Heart right ventricle (tissue), 16 donors: ENCODE data around the gene PACS2. TPM values are rescaled to one million over a fixed set of nuclear protein-coding genes. Genes with fewer than 3 reads are reported as not detected.

Source experiments
- ATAC-seq, 8 donors: fragments of 200-7000 bp; cut with Tn5 transposase; one replicate each; pipeline ENCODE4 v1.9.1; 2020; ENCODE audit warnings: mild to moderate bottlenecking in 8 of 8, moderate library complexity in 8 of 8, moderate number of reproducible peaks in 1 of 8
- DNase-seq, 2 donors: peaks; one replicate each; pipeline ENCODE4 v3.0.0-alpha.2; 2020
- H3K27ac ChIP-seq, 10 donors: fragments of 200-600 bp; sonication (generic) in 2 of 10; one replicate each; pipeline versions ENCODE4 v1.5.0 to v1.8.0; 2020 to 2022; ENCODE audit warnings: mild to moderate bottlenecking in 3 of 10
- H3K27me3 ChIP-seq, 7 donors: fragments of 200-600 bp; one replicate each; pipeline ENCODE4 v1.8.0; 2021 to 2022; ENCODE audit warnings: mild to moderate bottlenecking in 2 of 7
- H3K36me3 ChIP-seq, 9 donors: fragments of 200-600 bp; sonication (generic) in 1 of 9; one replicate each; pipeline versions ENCODE4 v1.5.0 to v1.8.0; 2020 to 2022; ENCODE audit warnings: mild to moderate bottlenecking in 2 of 9
- H3K4me1 ChIP-seq, 9 donors: fragments of 200-600 bp; sonication (generic) in 1 of 9; one replicate each; pipeline versions ENCODE4 v1.5.0 to v1.8.0; 2020 to 2022; ENCODE audit warnings: mild to moderate bottlenecking in 4 of 9
- H3K4me3 ChIP-seq, 10 donors: fragments of 200-600 bp; sonication (generic) in 2 of 10; one replicate each; pipeline versions ENCODE4 v1.5.0 to v1.8.0; 2020 to 2022; ENCODE audit warnings: mild to moderate bottlenecking in 7 of 10, moderate library complexity in 2 of 10
- H3K9me3 ChIP-seq, 11 donors: fragments of 200-600 bp in 10 of 11; sonication (generic) in 2 of 11; one replicate each; pipeline versions ENCODE4 v1.5.0 to v1.8.0; 2013 to 2022; ENCODE audit warnings: mild to moderate bottlenecking in 2 of 11, control low read depth in 1 of 11, moderate library complexity in 1 of 11
- CTCF ChIP-seq, 9 donors: fragments of 200-600 bp; sonication (generic) in 2 of 9; IDR thresholded peaks; one replicate each; pipeline versions ENCODE4 v1.5.0 to v1.8.0; 2021 to 2022; ENCODE audit warnings: antibody characterized with exemption in 9 of 9, mild to moderate bottlenecking in 5 of 9, moderate library complexity in 1 of 9
- WGBS, 2 donors: extraction: QIAGEN DNeasy Blood & Tissue Kit; methylation state at CpG; one replicate each; pipeline ENCODE4 v1.1.7; 2013; ENCODE audit warnings: inconsistent platforms in 1 of 2; 5-methylcytosine and 5-hydroxymethylcytosine counted together
- intact Hi-C, 10 donors: fragments of 100-400 bp; cut with DNase I; formaldehyde crosslinking; loops; one replicate each; pipeline versions ENCODE4 v1.11.1 to v1.14.2; 2022
- polyA plus RNA-seq, 2 donors: library from polyadenylated mRNA; stranded (reverse); fragments of 200-250 nt; gene quantifications; one replicate each; pipeline ENCODE4 v1.2.3, GENCODE V29; 2013
- total RNA-seq, 10 donors: library from RNA; stranded (reverse); fragmentation: NEBNext Ultra II Directional in 3 of 10; extraction: Animal tissue kit (Norgen Biotek cat#: 25700) in 3 of 10; gene quantifications; one replicate each; pipeline versions ENCODE4 v1.2.1 to v1.2.4, GENCODE V29; 2021 to 2023
- donor health status: Arrhythmogenic right ventricular cardiomyopathy.
- donor health status: ischemic (EF 13 %, LVEDD 7.1; RV severe dilation, severe dysfunction).
- donor health status: healthy with polysubstance abuse.
- donor health status: DM: no; HTN: yes; CAD: no.
- donor health status: DM: no; HTN: no; CAD: no.
- donor health status: ischemic (EF 25% LVEDD 6.9; RV normal size, moderate dysfunction).
- donor health status: ischemic (EF 25% LVEDD 5.7; RV mildly dilated, moderate dysfunction).
- donor health status: healthy.
- donor health status: DM: yes; HTN: yes; CAD: no.
- donor health status: Ischemic cardiomyopathy.
- donor health status: ischemic (EF 35%, LVEDD 5.7; RV mildly dilated, moderate dysfunction).
- donor health status: nonischemic (EF 11% LVEDD 7.7; RV severe dilation, severe dysfunction).
- donor health status: DM: yes; HTN: yes; CAD: no.
- donor health status: PGD.
- donor health status: ischemic (EF 29% LVEDD 5.4; RV normal size, mild dysfunction).
- donor health status: nonischemic (EF 23%, LVEDD 6.1; RV moderate dilation, normal function).

PACS2 gene
- total and polyA plus RNA-seq, 12 donors: 41.8 to 123 (median 54.6) TPM

- ATAC-seq: peak; percentile 35 to 78 (median 62)
- intact Hi-C loops: loop anchor here in 1 of 10 donors (5.0 kb wide), 1 partner anchor 134 kb away; no protein-coding TSS in a partner anchor
- Histone ChIP-seq H3K27ac (peak overlapping the region; percentile 3 to 87 (median 75)), H3K4me3 (no peak overlapping the region), H3K27me3 (no peaks in the 10 kb centered on the region), H3K36me3 (no peaks in the 10 kb centered on the region), H3K9me3 (no peaks in the 10 kb centered on the region), H3K4me1 (peaks cover 26 to 91% (median 65%) of the 10 kb centered on the region in 9 donors)
- DNase-seq: peak in 1 of 2 donors; percentile 72
- 62 to 64% methylated on average over 33 of the region's 33 CpGs for WGBS, 2 donors
- TF ChIP-seq CTCF (IDR thresholded peaks at IDR 0.05): no peak
These were observed 21.4 kb downstream of the PACS2 start for GRCh38 chr14:105335735-105336476.

DNA sequence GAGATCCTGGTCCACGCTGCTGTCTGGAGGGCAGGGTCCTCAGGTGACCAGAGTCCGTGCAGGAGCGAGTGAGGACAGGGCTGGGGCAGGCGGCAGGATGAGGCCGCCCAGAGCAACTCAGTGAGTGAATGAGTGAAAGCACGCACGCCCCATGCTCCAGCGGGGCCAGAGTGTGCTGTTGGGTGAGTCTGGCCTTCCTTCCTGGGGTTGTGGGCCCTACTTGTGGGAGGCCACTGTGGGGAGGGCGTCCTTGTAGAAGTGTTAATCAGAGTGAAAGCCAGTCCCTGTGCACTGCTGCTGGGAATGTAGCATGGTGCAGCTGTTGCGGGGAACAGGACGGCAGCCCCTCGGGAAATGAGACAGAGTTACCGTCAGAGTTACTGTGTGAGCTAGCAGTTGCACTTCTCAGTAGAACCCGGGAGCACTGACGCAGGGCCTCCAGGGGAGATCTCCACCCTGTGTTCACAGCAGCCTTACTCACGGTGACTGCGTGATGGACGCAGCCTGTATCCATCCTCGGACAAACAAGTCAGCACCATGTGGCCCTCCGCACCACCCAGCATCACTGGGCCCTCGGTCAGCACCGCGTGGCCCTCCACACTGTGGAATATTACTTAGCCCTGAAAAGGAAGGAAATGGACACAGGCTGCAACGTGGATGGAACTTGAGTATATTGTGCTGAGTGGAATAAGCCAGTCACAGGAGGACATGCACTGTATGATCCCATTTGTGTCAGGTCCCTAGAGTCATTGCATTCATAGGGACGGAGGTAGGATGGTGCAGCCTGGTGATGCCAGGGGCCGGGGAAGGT is 22.1 kb downstream of the PACS2 start:
- DNase-seq: no peak
- no peaks in the 10 kb centered on the region for H3K36me3 ChIP-seq
- intact Hi-C loops: loop anchor here in 1 of 10 donors (5.0 kb wide), 1 partner anchor 134 kb away; no protein-coding TSS in a partner anchor
- no peak for ATAC-seq
- H3K4me3 ChIP-seq: no peak overlapping the region
- H3K9me3 ChIP-seq: no peaks in the 10 kb centered on the region
- peak overlapping the region in 8 of 10 donors; percentile 54 to 87 (median 82) for H3K27ac ChIP-seq
- TF ChIP-seq CTCF (IDR thresholded peaks at IDR 0.05): no peak
- H3K27me3 ChIP-seq: no peaks in the 10 kb centered on the region
- 90 to 91% methylated on average over 26 of the region's 26 CpGs for WGBS, 2 donors
- H3K4me1 ChIP-seq: peaks cover 30 to 91% (median 65%) of the 10 kb centered on the region in 9 donors

GRCh38 chr14:105337433-105337832 is 22.9 kb downstream of the PACS2 start:
- no peaks in the 10 kb centered on the region for H3K36me3 ChIP-seq
- peaks cover 32 to 88% (median 65%) of the 10 kb centered on the region in 9 donors for H3K4me1 ChIP-seq
- no peak overlapping the region for H3K4me3 ChIP-seq
- peak overlapping the region in 9 of 10 donors; percentile 44 to 87 (median 74) for H3K27ac ChIP-seq
- ATAC-seq (no peak), DNase-seq (no peak)
- intact Hi-C loops: loop anchor here in 1 of 10 donors (5.0 kb wide), 1 partner anchor 135 kb away; no protein-coding TSS in a partner anchor
- 82 to 85% methylated on average over 6 of the region's 6 CpGs for WGBS, 2 donors
- H3K27me3 ChIP-seq: no peaks in the 10 kb centered on the region
- TF ChIP-seq CTCF (IDR thresholded peaks at IDR 0.05): no peak
- H3K9me3 ChIP-seq: no peaks in the 10 kb centered on the region
